Neuronal stem cell (in vitro differentiated cells): ENCODE data around the gene OR4D11.
"Not testable (repeated sequence)": the region's sequence is repeated elsewhere in the genome, so short reads cannot be mapped to it uniquely, and the experiment has no call there.

Experiments used
- DNase-seq: peaks from one replicate; pipeline ENCODE4 v3.0.0-alpha.2; 2013; ENCODE audit warnings: low spot score
- H2AFZ ChIP-seq: one replicate; pipeline ENCODE4 v1.6.1; 2013; ENCODE audit warnings: mild to moderate bottlenecking, low read length, inconsistent platforms
- H2AK5ac ChIP-seq: 2 replicates; pipeline ENCODE4 v1.6.1; 2013; ENCODE audit warnings: low read depth, mild to moderate bottlenecking, inconsistent platforms, low read length, moderate library complexity, mixed read lengths
- H2BK120ac ChIP-seq: 2 replicates; pipeline ENCODE4 v1.6.1; 2013; ENCODE audit warnings: low read depth, mild to moderate bottlenecking, inconsistent platforms, low read length, moderate library complexity, mixed read lengths
- H2BK12ac ChIP-seq: one replicate; pipeline ENCODE4 v1.6.1; 2013; ENCODE audit warnings: low read length, inconsistent platforms
- H2BK15ac ChIP-seq: 2 replicates; pipeline ENCODE4 v1.6.1; 2013; ENCODE audit warnings: mild to moderate bottlenecking, low read length, inconsistent platforms, mixed read lengths
- H2BK5ac ChIP-seq: one replicate; pipeline ENCODE4 v1.6.1; 2013; ENCODE audit warnings: inconsistent platforms, mild to moderate bottlenecking, low read length, moderate library complexity
- H3K14ac ChIP-seq: one replicate; pipeline ENCODE4 v1.6.1; 2013; ENCODE audit warnings: low read length, inconsistent platforms
- H3K18ac ChIP-seq: 2 replicates; pipeline ENCODE4 v1.6.1; 2013; ENCODE audit warnings: low read length, inconsistent platforms
- H3K23ac ChIP-seq: 2 replicates; pipeline ENCODE4 v1.6.1; 2013; ENCODE audit warnings: low read depth, mild to moderate bottlenecking, mixed read lengths, low read length, inconsistent platforms; ENCODE audit not compliant: poor library complexity
- H3K27ac ChIP-seq: replicated peaks from 3 replicates; pipeline ENCODE4 v1.5.1; 2013; ENCODE audit warnings: low read length, inconsistent platforms
- H3K27me3 ChIP-seq, 3 experiments: 2 replicates each; pipeline ENCODE4 v1.6.1; 2013; ENCODE audit warnings: low read length in 3 of 3, mild to moderate bottlenecking in 2 of 3, inconsistent platforms in 1 of 3, low read depth in 1 of 3, mixed read lengths in 1 of 3, moderate library complexity in 1 of 3; ENCODE audit not compliant: control insufficient read depth in 3 of 3, insufficient read depth in 3 of 3
- H3K36me3 ChIP-seq, 2 donors: replicated peaks in 1 of 2; 2 replicates each; pipeline ENCODE4 v1.6.1; 2013; ENCODE audit warnings: low read length in 2 of 2; ENCODE audit not compliant: control insufficient read depth in 2 of 2, insufficient read depth in 2 of 2
- H3K4ac ChIP-seq: 2 replicates; pipeline ENCODE4 v1.6.1; 2013; ENCODE audit warnings: inconsistent platforms, mild to moderate bottlenecking, low read length, moderate library complexity
- H3K4me1 ChIP-seq, 2 donors: 1 replicate in 1 of 2; 2 replicates in 1 of 2; pipeline ENCODE4 v1.6.1; 2013; ENCODE audit warnings: low read length in 2 of 2, low read depth in 1 of 2; ENCODE audit not compliant: control insufficient read depth in 2 of 2, insufficient read depth in 1 of 2
- H3K4me2 ChIP-seq: one replicate; pipeline ENCODE4 v1.6.1; 2013; ENCODE audit warnings: mild to moderate bottlenecking, low read length, inconsistent platforms; ENCODE audit not compliant: insufficient read depth, poor library complexity, severe bottlenecking
- H3K4me3 ChIP-seq, 2 donors: 2 replicates each; pipeline ENCODE4 v1.5.1; 2013; ENCODE audit warnings: low read length in 2 of 2, mild to moderate bottlenecking in 2 of 2, inconsistent platforms in 1 of 2, moderate library complexity in 1 of 2
- H3K79me1 ChIP-seq: one replicate; pipeline ENCODE4 v1.6.1; 2013; ENCODE audit warnings: low read depth, mild to moderate bottlenecking, inconsistent platforms, low read length, moderate library complexity
- H3K9ac ChIP-seq: one replicate; pipeline ENCODE4 v1.6.1; 2013; ENCODE audit warnings: mild to moderate bottlenecking, low read depth, low read length, inconsistent platforms; ENCODE audit not compliant: poor library complexity
- H3K9me3 ChIP-seq, 2 donors: replicated peaks in 1 of 2; 2 replicates each; pipeline versions ENCODE3 to v1.6.1; 2013; ENCODE audit warnings: low read length in 2 of 2, mild to moderate bottlenecking in 2 of 2, inconsistent platforms in 1 of 2, low read depth in 1 of 2, mixed read lengths in 1 of 2, moderate library complexity in 1 of 2; ENCODE audit not compliant: control insufficient read depth in 2 of 2, insufficient read depth in 1 of 2
- H4K8ac ChIP-seq: one replicate; pipeline ENCODE4 v1.6.1; 2013; ENCODE audit warnings: low read depth, mild to moderate bottlenecking, inconsistent platforms, low read length, moderate library complexity
- H4K91ac ChIP-seq: one replicate; pipeline ENCODE4 v1.6.1; 2013; ENCODE audit warnings: low read length, low read depth, mild to moderate bottlenecking, inconsistent platforms; ENCODE audit not compliant: poor library complexity
- WGBS, 2 donors: extraction: QIAGEN DNeasy Blood & Tissue Kit; methylation state at CpG; one replicate each; pipeline ENCODE4 v1.1.7; 2013; ENCODE audit warnings: missing lambda C conversion rate in 2 of 2, mixed read lengths in 1 of 2; ENCODE audit not compliant: insufficient read length in 2 of 2, insufficient replicate concordance in 1 of 2; ENCODE audit errors: extremely low coverage in 2 of 2; 5-methylcytosine and 5-hydroxymethylcytosine counted together

Gene OR4D11

DNA sequence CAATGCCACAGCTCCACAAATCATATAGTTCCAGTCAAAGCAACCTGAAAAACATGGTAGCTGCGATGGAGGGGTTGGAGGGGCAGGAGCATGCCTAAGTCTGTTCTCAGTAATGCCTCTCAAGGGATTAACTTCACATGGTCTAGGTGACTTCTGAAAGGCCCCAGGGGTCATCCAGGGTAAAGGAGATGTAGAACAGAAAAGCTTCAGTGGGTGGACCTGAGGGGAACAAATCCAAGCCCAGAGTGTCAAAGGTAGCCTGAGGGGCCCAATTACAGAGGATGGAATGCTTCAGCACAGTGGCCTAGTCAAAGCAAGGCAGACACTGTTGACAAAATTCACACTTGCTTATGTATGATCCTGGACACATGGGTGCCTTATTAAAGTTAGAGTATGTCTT lies 31.3 kb downstream of the OR4D11 start:
- Histone ChIP-seq H3K14ac (no peak overlapping the region), H3K27ac (no peak overlapping the region), H3K4me3 (no peak overlapping the region), H2BK120ac (no peak overlapping the region), H3K23ac (no peak overlapping the region), H2BK5ac (no peak overlapping the region), H3K79me1 (no peaks in the 10 kb centered on the region), H2AFZ (no peak overlapping the region), H4K91ac (no peak overlapping the region), H2BK12ac (no peak overlapping the region), H3K4me2 (no peak overlapping the region), H2BK15ac (no peak overlapping the region), H2AK5ac (no peak overlapping the region), H3K9ac (no peak overlapping the region), H3K27me3 (no peaks in the 10 kb centered on the region), H3K18ac (no peak overlapping the region), H3K36me3 (no peaks in the 10 kb centered on the region), H4K8ac (no peak overlapping the region), H3K4ac (no peak overlapping the region), H3K4me1 (peaks cover 0 to 7% of the 10 kb centered on the region in 2 donors), H3K9me3 (no peaks in the 10 kb centered on the region)
- no peak for DNase-seq
- no CpG with 5 or more reads among the region's 1 CpG for WGBS, 2 donors

DNA sequence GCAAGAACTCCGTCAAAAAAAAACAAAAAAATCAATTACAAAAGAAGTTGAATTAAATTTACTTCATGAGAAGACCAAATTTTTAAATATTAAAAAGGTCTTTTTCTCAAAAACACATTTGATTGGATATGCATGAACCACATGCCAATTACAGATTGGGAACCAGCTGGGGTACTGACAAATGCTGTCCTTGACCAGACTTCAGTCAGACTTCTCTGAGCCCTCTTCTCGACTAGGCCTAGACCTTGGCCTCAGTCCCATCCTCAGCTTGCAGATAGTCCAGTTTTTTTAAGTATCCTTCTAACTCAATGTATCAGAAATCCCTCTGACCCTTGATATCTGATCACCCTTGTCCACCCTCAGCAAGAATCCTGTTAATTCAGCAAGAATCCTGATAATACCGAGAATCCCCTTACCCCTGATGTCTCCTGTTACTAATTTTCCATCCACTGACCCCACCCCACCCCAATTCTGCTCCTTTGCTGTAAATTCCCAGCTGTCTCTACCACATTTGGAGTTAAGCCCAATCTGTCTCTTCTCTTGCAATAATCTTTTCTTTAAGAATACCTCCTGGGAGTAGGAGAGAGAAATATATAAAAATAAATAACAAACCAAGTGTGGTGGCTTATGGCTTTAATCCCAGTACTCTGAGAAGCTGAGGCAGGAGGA lies 38.9 kb downstream of the OR4D11 start:
- Histone ChIP-seq H3K4me3 (no peak overlapping the region), H2AFZ (no peak overlapping the region), H4K91ac (no peak overlapping the region), H4K8ac (no peak overlapping the region), H3K14ac (no peak overlapping the region), H3K4me1 (peaks cover 0 to 2% of the 10 kb centered on the region in 2 donors), H3K9ac (no peak overlapping the region), H3K4me2 (no peak overlapping the region), H2BK12ac (no peak overlapping the region), H3K36me3 (peaks cover 0 to 2% of the 10 kb centered on the region in 2 donors), H3K18ac (no peak overlapping the region), H3K9me3 (no peaks in the 10 kb centered on the region), H3K23ac (no peak overlapping the region), H2BK15ac (no peak overlapping the region), H3K4ac (no peak overlapping the region), H2AK5ac (no peak overlapping the region), H3K79me1 (no peaks in the 10 kb centered on the region), H3K27ac (no peak overlapping the region), H3K27me3 (no peaks in the 10 kb centered on the region), H2BK120ac (no peak overlapping the region), H2BK5ac (no peak overlapping the region)
- no CpG with 5 or more reads among the region's 3 CpGs for WGBS, 2 donors
- no peak for DNase-seq

DNA sequence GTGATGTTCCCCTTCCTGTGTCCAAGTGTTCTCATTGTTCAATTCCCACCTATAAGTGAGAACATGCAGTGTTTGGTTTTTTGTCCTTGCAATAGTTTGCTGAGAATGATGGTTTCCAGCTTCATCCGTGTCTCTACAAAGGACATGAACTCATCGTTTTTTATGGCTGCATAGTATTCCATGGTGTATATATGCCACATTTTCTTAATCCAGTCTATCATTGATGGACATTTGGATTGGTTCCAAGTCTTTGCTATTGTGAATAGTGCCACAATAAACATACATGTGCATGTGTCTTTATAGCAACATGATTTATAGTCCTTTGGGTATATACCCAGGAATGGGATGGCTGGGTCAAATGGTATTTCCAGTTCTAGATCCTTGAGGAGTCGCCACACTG lies 40.3 kb downstream of the OR4D11 start:
- H3K4me3 ChIP-seq, H2AK5ac ChIP-seq, H2BK12ac ChIP-seq, H4K91ac ChIP-seq, H3K36me3 ChIP-seq, H3K14ac ChIP-seq, H3K27ac ChIP-seq, H3K27me3 ChIP-seq, H3K18ac ChIP-seq, H2BK5ac ChIP-seq, H3K23ac ChIP-seq, H3K79me1 ChIP-seq, DNase-seq, H2BK120ac ChIP-seq, H2AFZ ChIP-seq, H3K4ac ChIP-seq, H3K4me1 ChIP-seq, H4K8ac ChIP-seq, H2BK15ac ChIP-seq, H3K9me3 ChIP-seq, H3K9ac ChIP-seq, H3K4me2 ChIP-seq: not testable (repeated sequence)
- WGBS, 2 donors = no CpG with 5 or more reads among the region's 3 CpGs

DNA sequence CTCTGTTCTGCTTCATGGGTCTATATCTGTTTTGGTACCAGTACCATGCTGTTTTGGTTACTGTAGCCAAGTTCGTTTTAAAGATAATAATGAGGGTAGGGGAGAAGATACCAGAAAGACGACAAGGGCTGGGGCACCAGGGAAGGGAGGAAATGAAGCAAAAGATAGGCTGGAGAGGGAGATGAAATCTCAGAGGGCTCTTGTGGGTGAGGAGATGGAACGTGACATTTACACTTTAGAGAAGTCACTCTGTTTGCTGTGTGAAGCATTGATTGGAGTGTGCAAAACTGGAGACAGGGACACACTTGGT lies 41.4 kb downstream of the OR4D11 start:
- no peak overlapping the region for H3K14ac ChIP-seq
- no peak overlapping the region for H2AK5ac ChIP-seq
- no peak overlapping the region for H2BK15ac ChIP-seq
- H4K8ac ChIP-seq = peak overlapping the region; percentile 17
- no peak overlapping the region for H3K4me2 ChIP-seq
- H2BK12ac ChIP-seq = no peak overlapping the region
- WGBS, 2 donors = no CpG with 5 or more reads among the region's 3 CpGs
- H2BK5ac ChIP-seq = peak overlapping the region; percentile 82
- no peak overlapping the region for H3K27ac ChIP-seq
- H3K4ac ChIP-seq = no peak overlapping the region
- peaks cover 4 to 5% of the 10 kb centered on the region in 2 donors for H3K4me1 ChIP-seq
- no peak overlapping the region for H3K23ac ChIP-seq
- H3K18ac ChIP-seq = peak overlapping the region; percentile 57
- peaks cover 0 to 2% of the 10 kb centered on the region in 2 donors for H3K36me3 ChIP-seq
- H2BK120ac ChIP-seq = no peak overlapping the region
- H4K91ac ChIP-seq = no peak overlapping the region
- H3K4me3 ChIP-seq = no peak overlapping the region
- no peaks in the 10 kb centered on the region for H3K27me3 ChIP-seq
- no peaks in the 10 kb centered on the region for H3K79me1 ChIP-seq
- H3K9me3 ChIP-seq = no peaks in the 10 kb centered on the region
- no peak overlapping the region for H3K9ac ChIP-seq
- no peak for DNase-seq
- no peak overlapping the region for H2AFZ ChIP-seq
